IPS-18c (cell line): ENCODE measurements around the gene CENPL.
"Not testable (repeated sequence)": the region's sequence is repeated elsewhere in the genome, so short reads cannot be mapped to it uniquely, and the experiment has no call there.

Experiments used
- H3K4me3 ChIP-seq: 2 replicates; pipeline ENCODE4 v1.7.0; 2013; ENCODE audit warnings: low read depth, mild to moderate bottlenecking, low read length, moderate library complexity; ENCODE audit not compliant: insufficient read depth
- H3K9me3 ChIP-seq: one replicate; pipeline ENCODE4 v1.6.1; 2013; ENCODE audit warnings: mild to moderate bottlenecking, low read length, moderate library complexity; ENCODE audit not compliant: control insufficient read depth, insufficient read depth

CENPL gene

GRCh38 chr1:173779936-173780335 is 44.7 kb downstream of the CENPL start:
- Histone ChIP-seq H3K4me3 (no peak overlapping the region), H3K9me3 (peaks cover 2% of the 10 kb centered on the region)

- Histone ChIP-seq H3K4me3 (no peak overlapping the region), H3K9me3 (peaks cover 2% of the 10 kb centered on the region)
These were observed 49.0 kb downstream of the CENPL start for GRCh38 chr1:173775578-173776226.

- Histone ChIP-seq H3K9me3 (no peaks in the 10 kb centered on the region), H3K4me3 (no peak overlapping the region)
These were observed 53.1 kb downstream of the CENPL start for GRCh38 chr1:173771560-173771959.

GRCh38 chr1:173770330-173770729 is 54.4 kb downstream of the CENPL start:
- H3K4me3 ChIP-seq, H3K9me3 ChIP-seq: not testable (repeated sequence)

GRCh38 chr1:173768827-173769226 is 55.9 kb downstream of the CENPL start:
- Histone ChIP-seq H3K4me3 (no peak overlapping the region), H3K9me3 (no peaks in the 10 kb centered on the region)

GRCh38 chr1:173768206-173768605 is 56.5 kb downstream of the CENPL start:
- Histone ChIP-seq H3K4me3 (no peak overlapping the region), H3K9me3 (no peaks in the 10 kb centered on the region)

- not testable (repeated sequence) for H3K4me3 ChIP-seq, H3K9me3 ChIP-seq
These were observed 60.4 kb downstream of the CENPL start for GRCh38 chr1:173764331-173764730.

- peaks cover 3% of the 10 kb centered on the region for H3K9me3 ChIP-seq
- H3K4me3 ChIP-seq, result no peak overlapping the region
These were observed 65.7 kb downstream of the CENPL start for GRCh38 chr1:173758980-173759379.

- Histone ChIP-seq H3K4me3 (no peak overlapping the region), H3K9me3 (peaks cover 3% of the 10 kb centered on the region)
These were observed 66.6 kb downstream of the CENPL start for GRCh38 chr1:173758110-173758509.

GRCh38 chr1:173757666-173758065 is 67.0 kb downstream of the CENPL start:
- Histone ChIP-seq H3K4me3 (no peak overlapping the region), H3K9me3 (peaks cover 3% of the 10 kb centered on the region)

GRCh38 chr1:173753830-173754229 is 70.9 kb downstream of the CENPL start:
- no peak overlapping the region for H3K4me3 ChIP-seq
- H3K9me3 ChIP-seq, result peaks cover 3% of the 10 kb centered on the region
